ENCODE measurements around the gene HRH2.

HRH2 gene

GRCh38 chr5:175692235-175692995, 34.5 kb downstream of the HRH2 start:
- no peak for DNase-seq (ENCODE audit: low spot score)

GRCh38 chr5:175692996-175693710, 35.3 kb downstream of the HRH2 start:
- DNase-seq (ENCODE audit: low spot score), result no peak

- no peak for DNase-seq (ENCODE audit: low spot score)
Observed at GRCh38 chr5:175693741-175694140, 35.9 kb downstream of the HRH2 start.

GRCh38 chr5:175694371-175695160, 36.7 kb downstream of the HRH2 start:
- no peak for DNase-seq (ENCODE audit: low spot score)

- no peak for DNase-seq (ENCODE audit: low spot score)
Observed at GRCh38 chr5:175695161-175696126, 37.6 kb downstream of the HRH2 start.

- DNase-seq (ENCODE audit: low spot score), result peak; percentile 25
Observed at GRCh38 chr5:175696139-175696854, 38.4 kb downstream of the HRH2 start.

- DNase-seq (ENCODE audit: low spot score), result no peak
Observed at GRCh38 chr5:175696855-175697198, 39.0 kb downstream of the HRH2 start.

GRCh38 chr5:175697846-175698245, 40.0 kb downstream of the HRH2 start:
- no peak for DNase-seq (ENCODE audit: low spot score)

- DNase-seq (ENCODE audit: low spot score), result no peak
Observed at GRCh38 chr5:175698401-175699115, 40.7 kb downstream of the HRH2 start.

- DNase-seq (ENCODE audit: low spot score), result no peak
Observed at GRCh38 chr5:175700991-175701390, 43.1 kb downstream of the HRH2 start.

GRCh38 chr5:175701797-175702196, 43.9 kb downstream of the HRH2 start:
- no peak for DNase-seq (ENCODE audit: low spot score)

GRCh38 chr5:175706499-175706898, 48.6 kb downstream of the HRH2 start:
- no peak for DNase-seq (ENCODE audit: low spot score)

- DNase-seq (ENCODE audit: low spot score), result no peak
Observed at GRCh38 chr5:175707751-175708375, 50.0 kb downstream of the HRH2 start.

GRCh38 chr5:175709276-175709781, 51.5 kb downstream of the HRH2 start:
- DNase-seq (ENCODE audit: low spot score), result no peak

- no peak for DNase-seq (ENCODE audit: low spot score)
Observed at GRCh38 chr5:175710326-175710725, 52.5 kb downstream of the HRH2 start.

GRCh38 chr5:175711031-175711430, 53.2 kb downstream of the HRH2 start:
- DNase-seq (ENCODE audit: low spot score), result no peak

- no peak for DNase-seq (ENCODE audit: low spot score)
Observed at GRCh38 chr5:175711472-175712312, 53.8 kb downstream of the HRH2 start.

GRCh38 chr5:175712313-175712680, 54.4 kb downstream of the HRH2 start:
- DNase-seq (ENCODE audit: low spot score), result no peak

- no peak for DNase-seq (ENCODE audit: low spot score)
Observed at GRCh38 chr5:175712681-175713085, 54.8 kb downstream of the HRH2 start.

Measured in cerebellar cortex (tissue), 1 donor.